ENCODE data around the gene SH3BP5L. TPM values are rescaled to one million over a fixed set of nuclear protein-coding genes. Genes with fewer than 3 reads are reported as not detected.

SH3BP5L gene
- total and polyA plus RNA-seq, 2 of the 13 experiments (the other 11 are each of a cell fraction or from before 2014, with no cell fraction given), result 10.3 to 14.9 TPM

DNA sequence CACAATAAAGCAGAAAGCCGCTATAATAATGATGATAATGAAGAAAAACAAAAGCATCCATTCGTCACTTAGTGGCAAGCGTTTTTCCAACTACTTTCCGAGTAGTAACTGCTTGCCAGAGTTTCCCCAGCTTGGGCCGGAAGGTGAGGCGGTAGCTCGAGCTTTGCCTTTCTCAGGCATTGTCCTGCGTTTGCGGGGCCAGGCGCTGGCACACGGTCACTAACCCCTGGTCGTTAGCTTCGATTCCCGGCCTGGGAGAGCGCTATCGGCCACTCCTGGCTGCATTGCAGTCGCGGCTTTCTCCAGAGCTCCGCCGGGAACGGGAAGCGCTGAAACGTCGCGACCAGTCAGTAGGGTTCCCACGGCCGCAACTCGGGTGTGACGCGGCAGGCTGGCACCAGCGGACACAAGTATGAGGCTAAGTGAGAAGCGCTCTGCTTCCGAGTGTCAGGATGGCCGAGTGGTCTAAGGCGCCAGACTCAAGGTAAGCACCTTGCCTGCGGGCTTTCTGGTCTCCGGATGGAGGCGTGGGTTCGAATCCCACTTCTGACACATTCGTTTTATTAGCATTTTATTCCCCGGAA is 47.8 kb upstream of the SH3BP5L start (continued):
- TF ChIP-seq ARID4A (CRISPR knock-in tag; IDR thresholded peaks at IDR 0.05; ENCODE audit: borderline replicate concordance) (peak; percentile 74), HMGXB3 (CRISPR knock-in tag; IDR thresholded peaks at IDR 0.05; ENCODE audit: borderline replicate concordance) (peak; percentile 67), GTF2F1 (IDR thresholded peaks at IDR 0.05; ENCODE audit: low read length) (0 out of 2 replicates have a peak, but pooled peaks have one; percentile 20), ETV6 (CRISPR knock-in tag; conservative IDR thresholded peaks at IDR 0.05) (peak; percentile 55), YEATS4 (CRISPR knock-in tag; IDR thresholded peaks at IDR 0.05; ENCODE audit: borderline replicate concordance) (peak; percentile 13; the same call in 1 of the 2 replicates), FOXO1 (CRISPR knock-in tag; IDR thresholded peaks at IDR 0.05) (0 out of 2 replicates have a peak, but pooled peaks have one; percentile 39), ZNF792 (CRISPR knock-in tag; IDR thresholded peaks at IDR 0.05) (0 out of 2 replicates have a peak, but pooled peaks have one; percentile 56), ERF (CRISPR knock-in tag; IDR thresholded peaks at IDR 0.05) (peak; percentile 55), ZNF383 (CRISPR knock-in tag; IDR thresholded peaks at IDR 0.05; ENCODE audit: borderline replicate concordance) (no peak), GATA4 (IDR thresholded peaks at IDR 0.05; ENCODE audit: borderline replicate concordance, low read depth) (0 out of 2 replicates have a peak, but pooled peaks have one; percentile 1), ZBTB21 (CRISPR knock-in tag; IDR thresholded peaks at IDR 0.05) (no peak), TRIM24 (CRISPR knock-in tag; IDR thresholded peaks at IDR 0.05) (no peak), SRSF9 (IDR thresholded peaks at IDR 0.05; ENCODE audit: borderline replicate concordance, insufficient read depth, low read depth, low read length, poor library complexity, severe bottlenecking) (no peak), SP2 (CRISPR knock-in tag; IDR thresholded peaks at IDR 0.05) (peak; percentile 56), ZNF563 (CRISPR knock-in tag; IDR thresholded peaks at IDR 0.05) (no peak; the same call in 1 of the 2 replicates), SMYD3 (CRISPR knock-in tag; IDR thresholded peaks at IDR 0.05) (0 out of 2 replicates have a peak, but pooled peaks have one; percentile 63)
- TF ChIP-seq, protein P1, sequence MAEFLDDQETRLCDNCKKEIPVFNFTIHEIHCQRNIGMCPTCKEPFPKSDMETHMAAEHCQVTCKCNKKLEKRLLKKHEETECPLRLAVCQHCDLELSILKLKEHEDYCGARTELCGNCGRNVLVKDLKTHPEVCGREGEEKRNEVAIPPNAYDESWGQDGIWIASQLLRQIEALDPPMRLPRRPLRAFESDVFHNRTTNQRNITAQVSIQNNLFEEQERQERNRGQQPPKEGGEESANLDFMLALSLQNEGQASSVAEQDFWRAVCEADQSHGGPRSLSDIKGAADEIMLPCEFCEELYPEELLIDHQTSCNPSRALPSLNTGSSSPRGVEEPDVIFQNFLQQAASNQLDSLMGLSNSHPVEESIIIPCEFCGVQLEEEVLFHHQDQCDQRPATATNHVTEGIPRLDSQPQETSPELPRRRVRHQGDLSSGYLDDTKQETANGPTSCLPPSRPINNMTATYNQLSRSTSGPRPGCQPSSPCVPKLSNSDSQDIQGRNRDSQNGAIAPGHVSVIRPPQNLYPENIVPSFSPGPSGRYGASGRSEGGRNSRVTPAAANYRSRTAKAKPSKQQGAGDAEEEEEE (CRISPR knock-in tag; IDR thresholded peaks at IDR 0.05; ENCODE audit: borderline replicate concordance), result no peak
- TF ChIP-seq, protein P2, sequence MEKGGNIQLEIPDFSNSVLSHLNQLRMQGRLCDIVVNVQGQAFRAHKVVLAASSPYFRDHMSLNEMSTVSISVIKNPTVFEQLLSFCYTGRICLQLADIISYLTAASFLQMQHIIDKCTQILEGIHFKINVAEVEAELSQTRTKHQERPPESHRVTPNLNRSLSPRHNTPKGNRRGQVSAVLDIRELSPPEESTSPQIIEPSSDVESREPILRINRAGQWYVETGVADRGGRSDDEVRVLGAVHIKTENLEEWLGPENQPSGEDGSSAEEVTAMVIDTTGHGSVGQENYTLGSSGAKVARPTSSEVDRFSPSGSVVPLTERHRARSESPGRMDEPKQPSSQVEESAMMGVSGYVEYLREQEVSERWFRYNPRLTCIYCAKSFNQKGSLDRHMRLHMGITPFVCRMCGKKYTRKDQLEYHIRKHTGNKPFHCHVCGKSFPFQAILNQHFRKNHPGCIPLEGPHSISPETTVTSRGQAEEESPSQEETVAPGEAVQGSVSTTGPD (CRISPR knock-in tag; IDR thresholded peaks at IDR 0.05), result no peak
